ENCODE data around the gene CAMKMT. TPM values are rescaled to one million over a fixed set of nuclear protein-coding genes. Genes with fewer than 3 reads are reported as not detected.

Gene CAMKMT
- total and polyA plus RNA-seq, 9 of the 15 experiments (the other 6 are each of a cell fraction or from before 2014, with no cell fraction given) = 1.6 to 15.3 (median 7.4) TPM

DNA sequence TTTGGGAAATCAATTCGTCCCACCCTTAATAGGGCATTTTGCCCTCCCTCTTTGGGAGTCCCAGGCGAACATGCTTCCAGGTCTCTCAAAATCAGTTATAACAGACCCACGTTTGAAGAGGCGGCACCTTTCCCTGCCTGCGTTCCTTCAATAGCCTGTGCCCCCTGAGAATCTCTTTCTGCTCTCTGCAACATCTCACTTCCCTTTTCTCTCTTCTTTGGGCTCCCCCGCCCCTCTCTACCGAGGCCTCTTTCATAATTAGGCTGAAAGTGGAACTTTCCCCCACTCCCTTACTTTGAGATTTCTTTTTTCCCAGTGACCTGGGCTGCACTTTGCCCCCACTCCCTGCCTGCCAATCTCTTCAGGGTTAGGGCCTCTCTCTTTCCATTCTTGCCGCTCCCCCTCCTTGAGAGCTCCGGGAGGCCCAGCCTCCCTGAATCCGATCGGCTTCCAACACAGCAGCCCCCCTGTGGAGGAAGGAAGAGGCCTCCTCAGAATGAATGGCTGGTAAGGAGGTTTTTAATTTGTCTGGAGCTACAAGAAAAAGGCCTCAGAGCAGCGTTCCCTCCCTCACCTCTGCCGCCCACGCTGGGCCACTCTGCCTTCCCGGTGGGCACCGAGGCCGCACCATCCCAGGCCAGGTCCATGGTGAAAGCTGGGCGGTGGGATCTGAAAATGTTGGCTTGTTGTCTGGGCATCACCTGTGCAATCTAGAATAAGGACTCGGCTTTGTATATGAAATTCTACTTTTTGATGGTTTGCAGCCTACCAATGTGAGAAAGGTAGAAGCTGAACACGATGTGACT lies 417.1 kb downstream of the CAMKMT start:
- FAIRE-seq = no peak
- H3K4me2 ChIP-seq (ENCODE audit: insufficient read depth, low read length) = no peak overlapping the region
- H3K27ac ChIP-seq (ENCODE audit: extremely low read depth, low read depth, low read length) = no peak overlapping the region
- H3K9me1 ChIP-seq (ENCODE audit: control insufficient read depth, insufficient read depth, low read length) = no peaks in the 10 kb centered on the region
- peaks cover 20 to 25% of the 10 kb centered on the region in 2 experiments; a peak in 4 of 5 replicates for H3K27me3 ChIP-seq (ENCODE audit: control insufficient read depth in 2 of 2, insufficient read depth in 2 of 2, low read length in 2 of 2)
- ChIA-PET POLR2A (interaction anchor here (1.6 to 3.0 kb wide), 2 partner anchors 17 to 25 kb away, joined by 4 to 9 read pairs; no protein-coding TSS in a partner anchor), CTCF (ENCODE audit: low intra/inter-chr PET ratio) (no interaction called here)
- H4K20me1 ChIP-seq (replicated peaks; ENCODE audit: control insufficient read depth, insufficient read depth, low read length) = no peaks in the 10 kb centered on the region
- 4% methylated on average over 19 of the region's 20 CpGs for WGBS (ENCODE audit: insufficient coverage, low coverage, missing lambda C conversion rate)
- no peaks in the 10 kb centered on the region for H3K36me3 ChIP-seq (ENCODE audit: control insufficient read depth, insufficient read depth, low read length)
- TF ChIP-seq ZNF79 (CRISPR knock-in tag; IDR thresholded peaks at IDR 0.05; ENCODE audit: low read depth) (no peak), VEZF1 (CRISPR knock-in tag; IDR thresholded peaks at IDR 0.05) (peak; percentile 53; the same call in 1 of the 2 replicates), SPI1 (IDR thresholded peaks at IDR 0.05; ENCODE audit: borderline replicate concordance, low read depth, low read length) (peak; percentile 87)
- TF ChIP-seq, protein P1, sequence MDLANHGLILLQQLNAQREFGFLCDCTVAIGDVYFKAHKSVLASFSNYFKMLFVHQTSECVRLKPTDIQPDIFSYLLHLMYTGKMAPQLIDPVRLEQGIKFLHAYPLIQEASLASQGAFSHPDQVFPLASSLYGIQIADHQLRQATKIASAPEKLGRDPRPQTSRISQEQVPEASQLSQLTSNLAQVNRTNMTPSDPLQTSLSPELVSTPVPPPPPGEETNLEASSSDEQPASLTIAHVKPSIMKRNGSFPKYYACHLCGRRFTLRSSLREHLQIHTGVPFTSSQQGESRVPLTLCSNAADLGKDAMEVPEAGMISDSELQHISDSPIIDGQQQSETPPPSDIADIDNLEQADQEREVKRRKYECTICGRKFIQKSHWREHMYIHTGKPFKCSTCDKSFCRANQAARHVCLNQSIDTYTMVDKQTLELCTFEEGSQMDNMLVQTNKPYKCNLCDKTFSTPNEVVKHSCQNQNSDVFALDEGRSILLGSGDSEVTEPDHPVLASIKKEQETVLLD (IDR thresholded peaks at IDR 0.05) = no peak
- TF ChIP-seq, protein P2, sequence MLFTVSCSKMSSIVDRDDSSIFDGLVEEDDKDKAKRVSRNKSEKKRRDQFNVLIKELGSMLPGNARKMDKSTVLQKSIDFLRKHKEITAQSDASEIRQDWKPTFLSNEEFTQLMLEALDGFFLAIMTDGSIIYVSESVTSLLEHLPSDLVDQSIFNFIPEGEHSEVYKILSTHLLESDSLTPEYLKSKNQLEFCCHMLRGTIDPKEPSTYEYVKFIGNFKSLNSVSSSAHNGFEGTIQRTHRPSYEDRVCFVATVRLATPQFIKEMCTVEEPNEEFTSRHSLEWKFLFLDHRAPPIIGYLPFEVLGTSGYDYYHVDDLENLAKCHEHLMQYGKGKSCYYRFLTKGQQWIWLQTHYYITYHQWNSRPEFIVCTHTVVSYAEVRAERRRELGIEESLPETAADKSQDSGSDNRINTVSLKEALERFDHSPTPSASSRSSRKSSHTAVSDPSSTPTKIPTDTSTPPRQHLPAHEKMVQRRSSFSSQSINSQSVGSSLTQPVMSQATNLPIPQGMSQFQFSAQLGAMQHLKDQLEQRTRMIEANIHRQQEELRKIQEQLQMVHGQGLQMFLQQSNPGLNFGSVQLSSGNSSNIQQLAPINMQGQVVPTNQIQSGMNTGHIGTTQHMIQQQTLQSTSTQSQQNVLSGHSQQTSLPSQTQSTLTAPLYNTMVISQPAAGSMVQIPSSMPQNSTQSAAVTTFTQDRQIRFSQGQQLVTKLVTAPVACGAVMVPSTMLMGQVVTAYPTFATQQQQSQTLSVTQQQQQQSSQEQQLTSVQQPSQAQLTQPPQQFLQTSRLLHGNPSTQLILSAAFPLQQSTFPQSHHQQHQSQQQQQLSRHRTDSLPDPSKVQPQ (CRISPR knock-in tag; IDR thresholded peaks at IDR 0.05; ENCODE audit: borderline replicate concordance) = no peak
- no peak for DNase-seq (ENCODE audit: extremely low read depth in 1 of 4, low spot score in 3 of 4)
- intact Hi-C loops (cut with micrococcal nuclease) = no loop called here
- no peaks in the 10 kb centered on the region for H3K9me3 ChIP-seq (replicated peaks; ENCODE audit: control insufficient read depth, insufficient read depth, low read depth, low read length)
- H3K9ac ChIP-seq (ENCODE audit: insufficient read depth in 1 of 2, low read depth in 2 of 2, low read length in 2 of 2) = no peak overlapping the region
- no peaks in the 10 kb centered on the region for H3K4me1 ChIP-seq (replicated peaks in 1 of 2; ENCODE audit: control insufficient read depth in 2 of 2, insufficient read depth in 2 of 2, low read length in 2 of 2)
- in situ Hi-C loops (cut with MboI) = no loop called here
- BruUV-seq (replicated peaks) = no TSS peak
- H3K79me2 ChIP-seq (ENCODE audit: control insufficient read depth, insufficient read depth, low read length) = no peaks in the 10 kb centered on the region
- no peak overlapping the region for H2AFZ ChIP-seq (ENCODE audit: low read depth, low read length)
- no peak overlapping the region for H3K4me3 ChIP-seq
- peak; percentile 54 for ATAC-seq
